A549 (cell line): ENCODE data around the gene RPS6KA2. TPM values are rescaled to one million over a fixed set of nuclear protein-coding genes. Genes with fewer than 3 reads are reported as not detected.

Experiments
- ATAC-seq, 2 experiments: fragments of 200-7000 bp in 1 of 2; fragments of >200 bp in 1 of 2; cut with Nextera tagmentation in 1 of 2; cut with Tn5 transposase in 1 of 2; 3 replicates each; pipeline versions ENCODE4 v1.8.0 to v1.9.1; 2018 to 2020; ENCODE audit warnings: mild to moderate bottlenecking in 1 of 2, moderate library complexity in 1 of 2
- CTCF ChIA-PET: fragments of 300-600 bp; sonication (Branson Sonifier 250); formaldehyde crosslinking; extraction: SDS; loops from one replicate; lab custom pipeline; 2021; ENCODE audit warnings: antibody characterized with exemption, inconsistent platforms; lab: Yijun Ruan, JAX
- POLR2A ChIA-PET: fragments of 350-600 bp; formaldehyde crosslinking; extraction: SDS; loops from one replicate; lab custom pipeline; 2021; ENCODE audit warnings: antibody characterized with exemption, inconsistent platforms; lab: Yijun Ruan, JAX
- DNase-seq, 2 experiments: peaks; one replicate each; pipeline versions ENCODE4 v3.0.0 to v3.0.0-alpha.2; 2011 to 2016; ENCODE audit warnings: low read depth in 1 of 2, low spot score in 1 of 2
- FAIRE-seq: peaks from 2 replicates; lab custom pipeline; 2011; peaks lifted over from hg19 to GRCh38; lab: Jason Lieb, UNC
- H3K27ac ChIP-seq, 2 experiments: fragments of >200 bp; sonication (Bioruptor Twin); formaldehyde crosslinking; 3 replicates each; pipeline ENCODE4 v1.5.1; 2016 to 2017
- H3K4me1 ChIP-seq: fragments of >200 bp; sonication (Bioruptor Twin); formaldehyde crosslinking; 3 replicates; pipeline ENCODE4 v1.6.1; 2016
- H3K4me2 ChIP-seq: fragments of >200 bp; sonication (Bioruptor Twin); formaldehyde crosslinking; 3 replicates; pipeline ENCODE4 v1.6.1; 2016
- H3K4me3 ChIP-seq: fragments of >200 bp; sonication (Bioruptor Twin); formaldehyde crosslinking; 3 replicates; pipeline ENCODE4 v1.5.1; 2016
- H3K9me3 ChIP-seq: fragments of >200 bp; sonication (Bioruptor Twin); formaldehyde crosslinking; 3 replicates; pipeline ENCODE4 v1.6.1; 2016
- BHLHE40 ChIP-seq: IDR thresholded peaks from 2 replicates; pipeline ENCODE4 v1.6.1; 2012; ENCODE audit warnings: low read depth, low read length, inconsistent platforms
- CBX2 ChIP-seq: fragments of 200-600 bp; sonication (generic); IDR thresholded peaks from 2 replicates; pipeline ENCODE4 v1.6.1; 2016; ENCODE audit warnings: low read depth, mild to moderate bottlenecking, borderline replicate concordance
- CEBPB ChIP-seq, 2 experiments: fragments of >200 bp in 1 of 2; sonication (Bioruptor Twin) in 1 of 2; formaldehyde crosslinking in 1 of 2; IDR thresholded peaks; 2 replicates each; pipeline ENCODE4 v1.6.1; 2012 to 2016
- CHD2 ChIP-seq: fragments of 150-350 bp; IDR thresholded peaks from 2 replicates; pipeline ENCODE4 v1.6.1; 2014; ENCODE audit warnings: low read length; ENCODE audit not compliant: partially characterized antibody
- EHF ChIP-seq: fragments of 250-450 bp; sonication (Bioruptor Pico); IDR thresholded peaks from 2 replicates; pipeline ENCODE4 v1.5.0; 2020; ENCODE audit warnings: mild to moderate bottlenecking
- EP300 ChIP-seq, 2 experiments: fragments of >200 bp; sonication (Bioruptor Twin); formaldehyde crosslinking; IDR thresholded peaks; 2 replicates in 1 of 2; 3 replicates in 1 of 2; pipeline ENCODE4 v1.6.1; 2016 to 2017
- FOSB ChIP-seq: fragments of 250-450 bp; sonication (Bioruptor Pico); IDR thresholded peaks from 2 replicates; pipeline ENCODE4 v1.5.0; 2020; ENCODE audit warnings: mild to moderate bottlenecking, moderate library complexity
- FOSL2 ChIP-seq, 2 experiments: fragments of 450-650 bp in 1 of 2; fragments of >200 bp in 1 of 2; sonication (Bioruptor Twin) in 1 of 2; formaldehyde crosslinking; IDR thresholded peaks; 2 replicates each; pipeline versions ENCODE4 v1.5.0 to v1.6.1; 2016 to 2020; ENCODE audit warnings: mild to moderate bottlenecking in 1 of 2, moderate library complexity in 1 of 2
- GATA3 ChIP-seq: IDR thresholded peaks from 2 replicates; pipeline ENCODE4 v1.6.1; 2012; ENCODE audit warnings: borderline replicate concordance
- HDAC2 ChIP-seq: fragments of 200-600 bp; sonication (generic); IDR thresholded peaks from 2 replicates; pipeline ENCODE4 v1.6.1; 2016
- HOXA7 ChIP-seq: fragments of 250-450 bp; sonication (Bioruptor Pico); IDR thresholded peaks from 2 replicates; pipeline ENCODE4 v1.5.0; 2020; ENCODE audit warnings: mild to moderate bottlenecking, moderate library complexity
- HOXB13 ChIP-seq: fragments of 250-450 bp; sonication (Bioruptor Pico); IDR thresholded peaks from 2 replicates; pipeline ENCODE4 v1.5.0; 2020; ENCODE audit warnings: low read depth, mild to moderate bottlenecking, moderate library complexity
- POLR2AphosphoS2 ChIP-seq: conservative IDR thresholded peaks from 2 replicates; pipeline ENCODE4 v1.6.1; 2012; ENCODE audit warnings: low read length, improper control_type of control experiment, inconsistent platforms
- TFCP2L1 ChIP-seq: fragments of 250-450 bp; sonication (Bioruptor Pico); IDR thresholded peaks from 2 replicates; pipeline ENCODE4 v1.5.0; 2021; ENCODE audit warnings: mild to moderate bottlenecking
- ZC3H11A ChIP-seq: fragments of 450-650 bp; IDR thresholded peaks from 2 replicates; pipeline ENCODE4 v1.6.1; 2014; ENCODE audit warnings: antibody characterized with exemption, mild to moderate bottlenecking
- WGBS: methylation state at CpG from one replicate; pipeline ENCODE4 v1.1.6; 2017; ENCODE audit errors: missing lambda C conversion rate; 5-methylcytosine and 5-hydroxymethylcytosine counted together
- polyA plus RNA-seq, 4 experiments: library from polyadenylated mRNA; depleted of rRNA in 3 of 4; stranded (reverse); fragments of >200 nt; fragmentation: RNase III in 1 of 4; extraction: RNeasy Plus Mini Kit Qiagen cat#74134 plus additional on column Dnase treatment in 1 of 4; gene quantifications; 2 replicates in 3 of 4; 3 replicates in 1 of 4; pipeline ENCODE4 v1.2.3, GENCODE V29; 2011 to 2017
- TF ChIP-seq, protein P1 (sequence below): IDR thresholded peaks from 2 replicates; pipeline ENCODE4 v1.6.1; 2012
- TF ChIP-seq, protein P2 (sequence below): fragments of >200 bp; sonication (Bioruptor Twin); formaldehyde crosslinking; IDR thresholded peaks from 2 replicates; pipeline ENCODE4 v1.6.1; 2016
- TF ChIP-seq, protein P3 (sequence below): fragments of 200-600 bp; sonication (generic); IDR thresholded peaks from 2 replicates; pipeline ENCODE4 v1.6.1; 2016; ENCODE audit warnings: antibody characterized with exemption, mild to moderate bottlenecking, moderate library complexity

The RPS6KA2 gene
- polyA plus RNA-seq, 2 of the 4 experiments (the other 2 are of a cell fraction), result 0.19 TPM; not detected in 1

DNA sequence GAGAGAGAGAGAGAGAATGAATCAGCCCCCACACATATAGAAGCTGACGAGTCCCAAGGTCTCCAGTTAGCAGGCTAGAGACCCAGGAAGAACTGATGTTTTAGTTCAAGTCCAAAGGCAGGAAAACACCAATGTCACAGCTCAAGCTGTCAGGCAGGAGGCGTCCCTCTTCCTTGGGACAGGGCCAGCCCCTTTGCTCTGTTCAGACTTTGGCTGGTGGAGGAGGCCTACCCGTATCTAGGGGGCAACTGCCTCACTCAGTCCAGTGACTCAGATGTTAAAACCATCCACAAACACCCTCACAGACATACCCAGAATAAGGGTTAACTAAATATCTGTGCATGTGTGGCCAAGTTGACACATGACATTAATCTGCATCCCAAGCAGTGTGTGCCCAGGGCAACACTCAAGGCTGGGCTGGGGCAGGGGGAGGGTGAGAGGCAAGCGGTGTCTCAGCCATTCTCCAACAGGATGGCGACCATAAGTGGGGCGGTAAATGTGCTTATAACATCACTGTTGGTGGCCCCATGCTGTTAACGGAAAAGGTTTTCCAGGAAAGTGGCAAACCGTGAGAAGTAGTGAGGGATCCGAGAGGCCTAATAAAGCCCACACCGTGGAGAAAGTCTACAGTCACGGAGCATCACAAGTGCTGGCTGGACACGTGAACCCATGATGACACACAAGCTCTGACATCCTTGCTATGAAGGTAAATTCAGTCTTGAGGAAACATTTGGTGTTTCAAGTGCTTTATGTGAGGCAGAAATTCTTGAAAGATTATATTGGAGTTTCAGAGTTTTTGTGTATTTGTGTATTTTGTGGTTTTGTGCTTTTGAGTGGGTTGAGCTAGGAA, 68.7 kb downstream of the RPS6KA2 start:
- peaks cover 8% of the 10 kb centered on the region; the same call in 1 of the 3 replicates for H3K4me1 ChIP-seq

GRCh38 chr6:166556863-166557322, 70.2 kb downstream of the RPS6KA2 start:
- ChIA-PET CTCF (interaction anchor here (0.6 kb wide), 1 partner anchor 128 kb away, joined by 3 read pairs; no protein-coding TSS in a partner anchor), POLR2A (no interaction called here)
- TF ChIP-seq HOXA7 (no peak), FOSL2 (IDR thresholded peaks at IDR 0.05) (no peak), FOSL2 (CRISPR knock-in tag; IDR thresholded peaks at IDR 0.05) (0 out of 2 replicates have a peak, but pooled peaks have one; percentile 11)
- TF ChIP-seq, protein P1, sequence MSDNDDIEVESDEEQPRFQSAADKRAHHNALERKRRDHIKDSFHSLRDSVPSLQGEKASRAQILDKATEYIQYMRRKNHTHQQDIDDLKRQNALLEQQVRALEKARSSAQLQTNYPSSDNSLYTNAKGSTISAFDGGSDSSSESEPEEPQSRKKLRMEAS, result 0 out of 2 replicates have a peak, but pooled peaks have one; percentile 28
- FAIRE-seq, result no peak
- peak overlapping the region; percentile 25; the same call in 2 of the 3 replicates for H3K4me2 ChIP-seq
- H3K27ac ChIP-seq, result peak overlapping the region in 1 of 2 experiments; percentile 50; a peak in 3 of 6 replicates
- peak; percentile 23 to 52 for DNase-seq
- no peak overlapping the region for H3K4me3 ChIP-seq
- H3K9me3 ChIP-seq, result no peaks in the 10 kb centered on the region
- peaks cover 8% of the 10 kb centered on the region; the same call in 1 of the 3 replicates for H3K4me1 ChIP-seq
- peak; percentile 59 to 67; a peak in 4 of 6 replicates for ATAC-seq
- WGBS, result 58% methylated on average over 12 of the region's 16 CpGs

More for the DNA sequence above, 68.7 kb downstream of the RPS6KA2 start:
- DNase-seq (no peak), ATAC-seq (no peak)
- POLR2A ChIA-PET, result no interaction called here
- Histone ChIP-seq H3K27ac (no peak overlapping the region), H3K9me3 (no peaks in the 10 kb centered on the region)
- 62% methylated on average over 11 of the region's 12 CpGs for WGBS
- TF ChIP-seq, protein P2, sequence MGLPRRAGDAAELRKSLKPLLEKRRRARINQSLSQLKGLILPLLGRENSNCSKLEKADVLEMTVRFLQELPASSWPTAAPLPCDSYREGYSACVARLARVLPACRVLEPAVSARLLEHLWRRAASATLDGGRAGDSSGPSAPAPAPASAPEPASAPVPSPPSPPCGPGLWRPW, result no peak
- TF ChIP-seq FOSB (no peak), HOXA7 (no peak), POLR2AphosphoS2 (no peak), GATA3 (no peak), HOXB13 (CRISPR knock-in tag) (no peak), TFCP2L1 (CRISPR knock-in tag) (no peak), CBX2 (no peak), EHF (CRISPR knock-in tag) (no peak), CHD2 (no peak), HDAC2 (no peak), FOSL2 (IDR thresholded peaks at IDR 0.05) (no peak), FOSL2 (CRISPR knock-in tag; IDR thresholded peaks at IDR 0.05) (no peak), CEBPB (IDR thresholded peaks at IDR 0.05) (no peak), EP300 (IDR thresholded peaks at IDR 0.05) (no peak), BHLHE40 (no peak), ZC3H11A (no peak)
- TF ChIP-seq, protein P3, sequence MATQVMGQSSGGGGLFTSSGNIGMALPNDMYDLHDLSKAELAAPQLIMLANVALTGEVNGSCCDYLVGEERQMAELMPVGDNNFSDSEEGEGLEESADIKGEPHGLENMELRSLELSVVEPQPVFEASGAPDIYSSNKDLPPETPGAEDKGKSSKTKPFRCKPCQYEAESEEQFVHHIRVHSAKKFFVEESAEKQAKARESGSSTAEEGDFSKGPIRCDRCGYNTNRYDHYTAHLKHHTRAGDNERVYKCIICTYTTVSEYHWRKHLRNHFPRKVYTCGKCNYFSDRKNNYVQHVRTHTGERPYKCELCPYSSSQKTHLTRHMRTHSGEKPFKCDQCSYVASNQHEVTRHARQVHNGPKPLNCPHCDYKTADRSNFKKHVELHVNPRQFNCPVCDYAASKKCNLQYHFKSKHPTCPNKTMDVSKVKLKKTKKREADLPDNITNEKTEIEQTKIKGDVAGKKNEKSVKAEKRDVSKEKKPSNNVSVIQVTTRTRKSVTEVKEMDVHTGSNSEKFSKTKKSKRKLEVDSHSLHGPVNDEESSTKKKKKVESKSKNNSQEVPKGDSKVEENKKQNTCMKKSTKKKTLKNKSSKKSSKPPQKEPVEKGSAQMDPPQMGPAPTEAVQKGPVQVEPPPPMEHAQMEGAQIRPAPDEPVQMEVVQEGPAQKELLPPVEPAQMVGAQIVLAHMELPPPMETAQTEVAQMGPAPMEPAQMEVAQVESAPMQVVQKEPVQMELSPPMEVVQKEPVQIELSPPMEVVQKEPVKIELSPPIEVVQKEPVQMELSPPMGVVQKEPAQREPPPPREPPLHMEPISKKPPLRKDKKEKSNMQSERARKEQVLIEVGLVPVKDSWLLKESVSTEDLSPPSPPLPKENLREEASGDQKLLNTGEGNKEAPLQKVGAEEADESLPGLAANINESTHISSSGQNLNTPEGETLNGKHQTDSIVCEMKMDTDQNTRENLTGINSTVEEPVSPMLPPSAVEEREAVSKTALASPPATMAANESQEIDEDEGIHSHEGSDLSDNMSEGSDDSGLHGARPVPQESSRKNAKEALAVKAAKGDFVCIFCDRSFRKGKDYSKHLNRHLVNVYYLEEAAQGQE, result no peak
- TF ChIP-seq, protein P1, result no peak
- TF ChIP-seq, all 56 proteins: peak for 0
- Histone ChIP-seq H3K4me2 (no peak overlapping the region), H3K4me3 (no peak overlapping the region)
- FAIRE-seq, result no peak
- CTCF ChIA-PET, result no interaction called here
